Measurements from ENCODE around the gene GRK5. TPM values are rescaled to one million over a fixed set of nuclear protein-coding genes. Genes with fewer than 3 reads are reported as not detected.
A peak's percentile ranks its signal among the peaks of the same experiment; 100 is the strongest.

Gene GRK5
- total RNA-seq, 1 experiment from 2014 or later = 2.3 TPM

DNA sequence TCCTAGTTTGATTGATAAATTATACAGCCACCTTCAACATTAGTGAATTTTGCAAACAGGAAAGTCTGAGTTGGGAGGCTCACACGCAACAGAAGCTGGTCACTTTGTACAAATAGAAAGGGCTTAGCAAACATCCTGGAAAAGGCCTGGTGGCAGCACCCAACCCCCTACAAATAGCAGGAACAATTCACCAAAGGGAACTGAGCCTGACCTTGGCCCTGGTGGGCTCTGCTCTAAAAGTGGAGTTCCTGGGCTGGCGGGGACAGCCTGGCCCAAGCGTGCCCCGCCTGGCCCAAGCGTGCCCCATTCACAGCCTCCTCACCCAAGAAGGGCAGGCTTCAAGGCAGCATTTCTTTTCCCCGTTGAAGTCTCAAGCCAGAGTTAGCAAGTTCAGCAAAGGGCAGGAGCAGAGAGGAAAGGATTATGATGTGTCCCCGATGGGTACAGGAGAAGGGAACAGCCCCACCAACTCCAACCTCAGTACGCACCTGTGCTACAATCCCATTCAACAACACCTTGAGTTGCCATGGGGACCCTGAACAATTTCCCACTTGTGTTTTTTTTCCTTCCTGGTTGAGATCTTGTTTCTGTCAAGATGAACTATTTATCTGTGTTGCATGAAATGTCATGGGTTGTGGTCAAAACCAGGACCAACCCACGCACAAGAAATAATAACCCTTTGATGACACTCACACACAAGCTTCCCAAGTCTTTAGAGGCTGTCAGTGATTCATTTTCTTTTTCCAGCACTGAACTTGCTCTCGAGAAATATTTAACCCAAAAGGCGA lies 291.7 kb downstream of the GRK5 start:
- Mint-ChIP-seq H3K27ac (no peak overlapping the region), H3K4me1 (peaks cover 8% of the 10 kb centered on the region; the same call in 1 of the 2 replicates), H3K36me3 (no peaks in the 10 kb centered on the region), H3K4me3 (no peak overlapping the region), H3K9me3 (no peaks in the 10 kb centered on the region), H3K27me3 (ENCODE audit: low read depth) (no peaks in the 10 kb centered on the region; the same call in 1 of the 2 replicates)
- ChIA-PET POLR2A (no interaction called here), CTCF (no interaction called here)
- no peak for DNase-seq (ENCODE audit: low spot score)
- ATAC-seq = no peak
- TF ChIP-seq GABPB1 (CRISPR knock-in tag; IDR thresholded peaks at IDR 0.05) = 0 out of 2 replicates have a peak, but pooled peaks have one; percentile 55
- TF ChIP-seq, protein P1, sequence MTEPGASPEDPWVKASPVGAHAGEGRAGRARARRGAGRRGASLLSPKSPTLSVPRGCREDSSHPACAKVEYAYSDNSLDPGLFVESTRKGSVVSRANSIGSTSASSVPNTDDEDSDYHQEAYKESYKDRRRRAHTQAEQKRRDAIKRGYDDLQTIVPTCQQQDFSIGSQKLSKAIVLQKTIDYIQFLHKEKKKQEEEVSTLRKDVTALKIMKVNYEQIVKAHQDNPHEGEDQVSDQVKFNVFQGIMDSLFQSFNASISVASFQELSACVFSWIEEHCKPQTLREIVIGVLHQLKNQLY (CRISPR knock-in tag; IDR thresholded peaks at IDR 0.05) = no peak

DNA sequence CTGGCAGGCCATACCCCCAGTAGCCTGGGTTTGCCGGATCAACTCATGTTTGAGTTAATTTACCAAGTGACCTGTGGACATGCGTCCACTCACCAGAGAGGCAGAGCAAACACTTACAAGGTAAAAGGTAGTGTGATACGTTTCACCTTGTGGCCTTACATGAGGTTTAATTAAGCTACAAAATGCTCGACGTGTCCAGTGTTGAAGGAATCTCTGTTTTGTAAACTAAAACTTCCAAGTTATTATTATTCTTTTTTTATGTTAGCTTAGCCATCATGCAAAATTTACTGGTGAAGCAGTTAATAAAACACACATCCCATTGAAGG lies 292.3 kb downstream of the GRK5 start:
- Mint-ChIP-seq H3K27me3 (ENCODE audit: low read depth) (no peaks in the 10 kb centered on the region; the same call in 1 of the 2 replicates), H3K36me3 (no peaks in the 10 kb centered on the region), H3K4me1 (peaks cover 8% of the 10 kb centered on the region; the same call in 1 of the 2 replicates), H3K27ac (no peak overlapping the region), H3K4me3 (no peak overlapping the region), H3K9me3 (no peaks in the 10 kb centered on the region)
- ChIA-PET POLR2A (no interaction called here), CTCF (interaction anchor here (1.7 kb wide), 1 partner anchor 54 kb away, joined by 5 read pairs; no protein-coding TSS in a partner anchor)
- ATAC-seq = no peak
- DNase-seq (ENCODE audit: low spot score) = no peak
- TF ChIP-seq CREM (CRISPR knock-in tag; IDR thresholded peaks at IDR 0.05) (no peak), SOX15 (CRISPR knock-in tag; IDR thresholded peaks at IDR 0.05) (no peak)

DNA sequence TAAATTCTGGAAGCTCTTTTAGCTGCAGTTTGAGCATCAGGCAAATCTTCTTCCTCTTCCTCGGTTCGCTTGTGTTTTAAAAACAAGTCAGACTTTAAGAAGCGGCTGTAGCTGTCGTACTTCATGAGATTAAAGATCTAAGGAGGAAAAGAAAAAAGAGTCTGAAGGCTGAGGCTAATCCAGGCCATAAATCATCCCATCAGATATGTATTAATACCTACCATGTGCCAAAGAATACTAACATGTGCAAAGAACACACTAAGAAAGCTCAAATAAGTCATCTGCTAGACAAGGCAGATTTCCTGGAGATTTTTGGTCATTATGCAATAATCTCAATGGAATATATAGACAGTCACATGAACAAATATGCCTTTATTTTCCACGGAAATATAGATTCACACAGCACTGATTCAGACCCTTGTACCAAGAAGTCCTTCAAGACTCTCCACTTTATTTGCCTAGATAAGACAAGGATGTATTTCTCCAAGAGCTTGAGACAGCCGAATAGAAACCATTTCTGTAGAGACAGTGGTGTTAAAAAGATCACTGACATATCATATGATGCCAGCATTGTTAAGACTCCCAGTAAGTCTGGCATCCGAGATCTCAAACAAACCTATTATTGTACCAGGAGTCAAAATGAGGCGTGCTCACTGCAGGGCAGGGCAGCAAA lies 292.9 kb downstream of the GRK5 start:
- H3K4me1 Mint-ChIP-seq = peaks cover 8% of the 10 kb centered on the region; the same call in 1 of the 2 replicates
- ChIA-PET POLR2A (no interaction called here), CTCF (interaction anchor here (1.7 kb wide), 1 partner anchor 55 kb away, joined by 5 read pairs; no protein-coding TSS in a partner anchor)
- H3K4me3 Mint-ChIP-seq = no peak overlapping the region
- DNase-seq (ENCODE audit: low spot score) = no peak
- no peaks in the 10 kb centered on the region; the same call in 1 of the 2 replicates for H3K27me3 Mint-ChIP-seq (ENCODE audit: low read depth)
- no peak overlapping the region for H3K27ac Mint-ChIP-seq
- no peaks in the 10 kb centered on the region for H3K9me3 Mint-ChIP-seq
- H3K36me3 Mint-ChIP-seq = no peaks in the 10 kb centered on the region
- ATAC-seq = no peak
- TF ChIP-seq, protein P2, sequence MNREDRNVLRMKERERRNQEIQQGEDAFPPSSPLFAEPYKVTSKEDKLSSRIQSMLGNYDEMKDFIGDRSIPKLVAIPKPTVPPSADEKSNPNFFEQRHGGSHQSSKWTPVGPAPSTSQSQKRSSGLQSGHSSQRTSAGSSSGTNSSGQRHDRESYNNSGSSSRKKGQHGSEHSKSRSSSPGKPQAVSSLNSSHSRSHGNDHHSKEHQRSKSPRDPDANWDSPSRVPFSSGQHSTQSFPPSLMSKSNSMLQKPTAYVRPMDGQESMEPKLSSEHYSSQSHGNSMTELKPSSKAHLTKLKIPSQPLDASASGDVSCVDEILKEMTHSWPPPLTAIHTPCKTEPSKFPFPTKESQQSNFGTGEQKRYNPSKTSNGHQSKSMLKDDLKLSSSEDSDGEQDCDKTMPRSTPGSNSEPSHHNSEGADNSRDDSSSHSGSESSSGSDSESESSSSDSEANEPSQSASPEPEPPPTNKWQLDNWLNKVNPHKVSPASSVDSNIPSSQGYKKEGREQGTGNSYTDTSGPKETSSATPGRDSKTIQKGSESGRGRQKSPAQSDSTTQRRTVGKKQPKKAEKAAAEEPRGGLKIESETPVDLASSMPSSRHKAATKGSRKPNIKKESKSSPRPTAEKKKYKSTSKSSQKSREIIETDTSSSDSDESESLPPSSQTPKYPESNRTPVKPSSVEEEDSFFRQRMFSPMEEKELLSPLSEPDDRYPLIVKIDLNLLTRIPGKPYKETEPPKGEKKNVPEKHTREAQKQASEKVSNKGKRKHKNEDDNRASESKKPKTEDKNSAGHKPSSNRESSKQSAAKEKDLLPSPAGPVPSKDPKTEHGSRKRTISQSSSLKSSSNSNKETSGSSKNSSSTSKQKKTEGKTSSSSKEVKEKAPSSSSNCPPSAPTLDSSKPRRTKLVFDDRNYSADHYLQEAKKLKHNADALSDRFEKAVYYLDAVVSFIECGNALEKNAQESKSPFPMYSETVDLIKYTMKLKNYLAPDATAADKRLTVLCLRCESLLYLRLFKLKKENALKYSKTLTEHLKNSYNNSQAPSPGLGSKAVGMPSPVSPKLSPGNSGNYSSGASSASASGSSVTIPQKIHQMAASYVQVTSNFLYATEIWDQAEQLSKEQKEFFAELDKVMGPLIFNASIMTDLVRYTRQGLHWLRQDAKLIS (CRISPR knock-in tag; IDR thresholded peaks at IDR 0.05; ENCODE audit: borderline replicate concordance) = no peak
- TF ChIP-seq, protein P3, sequence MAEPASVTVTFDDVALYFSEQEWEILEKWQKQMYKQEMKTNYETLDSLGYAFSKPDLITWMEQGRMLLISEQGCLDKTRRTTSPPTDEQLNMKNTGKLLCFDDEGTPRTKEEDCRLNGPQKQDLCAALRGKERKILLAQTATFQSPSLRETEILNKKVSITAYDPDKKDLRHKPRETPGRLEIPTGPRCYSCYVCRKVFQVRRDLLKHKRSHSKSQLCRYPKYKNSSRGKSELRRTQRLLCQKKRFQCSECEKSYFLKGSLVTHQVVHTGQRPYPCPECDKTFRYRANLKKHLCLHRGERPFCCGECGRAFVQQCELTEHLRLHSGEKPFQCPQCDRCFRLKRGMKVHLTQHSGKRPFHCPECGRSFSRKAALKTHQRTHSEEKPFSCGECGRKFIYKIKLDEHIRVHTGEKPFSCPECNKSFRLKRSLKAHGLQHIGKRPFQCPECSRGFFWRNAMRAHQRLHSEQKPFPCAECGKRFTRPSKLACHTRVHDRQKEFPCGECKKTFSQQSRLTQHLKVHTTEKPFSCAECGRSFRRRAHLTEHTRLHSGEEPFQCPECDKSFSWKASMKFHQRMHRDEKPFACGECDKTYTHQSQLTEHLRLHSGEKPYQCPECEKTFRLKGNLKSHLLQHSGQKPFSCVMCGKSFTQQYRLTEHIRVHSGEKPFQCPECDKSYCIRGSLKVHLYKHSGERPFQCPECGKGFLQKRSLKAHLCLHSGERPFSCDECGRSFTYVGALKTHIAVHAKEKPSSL (CRISPR knock-in tag; conservative IDR thresholded peaks at IDR 0.05) = no peak
- TF ChIP-seq, protein P4, sequence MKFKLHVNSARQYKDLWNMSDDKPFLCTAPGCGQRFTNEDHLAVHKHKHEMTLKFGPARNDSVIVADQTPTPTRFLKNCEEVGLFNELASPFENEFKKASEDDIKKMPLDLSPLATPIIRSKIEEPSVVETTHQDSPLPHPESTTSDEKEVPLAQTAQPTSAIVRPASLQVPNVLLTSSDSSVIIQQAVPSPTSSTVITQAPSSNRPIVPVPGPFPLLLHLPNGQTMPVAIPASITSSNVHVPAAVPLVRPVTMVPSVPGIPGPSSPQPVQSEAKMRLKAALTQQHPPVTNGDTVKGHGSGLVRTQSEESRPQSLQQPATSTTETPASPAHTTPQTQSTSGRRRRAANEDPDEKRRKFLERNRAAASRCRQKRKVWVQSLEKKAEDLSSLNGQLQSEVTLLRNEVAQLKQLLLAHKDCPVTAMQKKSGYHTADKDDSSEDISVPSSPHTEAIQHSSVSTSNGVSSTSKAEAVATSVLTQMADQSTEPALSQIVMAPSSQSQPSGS (CRISPR knock-in tag; IDR thresholded peaks at IDR 0.05; ENCODE audit: borderline replicate concordance, low read depth) = no peak
- TF ChIP-seq, protein P5, sequence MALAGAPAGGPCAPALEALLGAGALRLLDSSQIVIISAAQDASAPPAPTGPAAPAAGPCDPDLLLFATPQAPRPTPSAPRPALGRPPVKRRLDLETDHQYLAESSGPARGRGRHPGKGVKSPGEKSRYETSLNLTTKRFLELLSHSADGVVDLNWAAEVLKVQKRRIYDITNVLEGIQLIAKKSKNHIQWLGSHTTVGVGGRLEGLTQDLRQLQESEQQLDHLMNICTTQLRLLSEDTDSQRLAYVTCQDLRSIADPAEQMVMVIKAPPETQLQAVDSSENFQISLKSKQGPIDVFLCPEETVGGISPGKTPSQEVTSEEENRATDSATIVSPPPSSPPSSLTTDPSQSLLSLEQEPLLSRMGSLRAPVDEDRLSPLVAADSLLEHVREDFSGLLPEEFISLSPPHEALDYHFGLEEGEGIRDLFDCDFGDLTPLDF (CRISPR knock-in tag; IDR thresholded peaks at IDR 0.05) = no peak
- TF ChIP-seq NFATC4 (CRISPR knock-in tag; IDR thresholded peaks at IDR 0.05) (no peak), ZNF138 (CRISPR knock-in tag; conservative IDR thresholded peaks at IDR 0.05) (no peak), CBFB (CRISPR knock-in tag; IDR thresholded peaks at IDR 0.05; ENCODE audit: low read depth) (no peak), ZNF416 (CRISPR knock-in tag; IDR thresholded peaks at IDR 0.05) (no peak)
- TF ChIP-seq, protein P6, sequence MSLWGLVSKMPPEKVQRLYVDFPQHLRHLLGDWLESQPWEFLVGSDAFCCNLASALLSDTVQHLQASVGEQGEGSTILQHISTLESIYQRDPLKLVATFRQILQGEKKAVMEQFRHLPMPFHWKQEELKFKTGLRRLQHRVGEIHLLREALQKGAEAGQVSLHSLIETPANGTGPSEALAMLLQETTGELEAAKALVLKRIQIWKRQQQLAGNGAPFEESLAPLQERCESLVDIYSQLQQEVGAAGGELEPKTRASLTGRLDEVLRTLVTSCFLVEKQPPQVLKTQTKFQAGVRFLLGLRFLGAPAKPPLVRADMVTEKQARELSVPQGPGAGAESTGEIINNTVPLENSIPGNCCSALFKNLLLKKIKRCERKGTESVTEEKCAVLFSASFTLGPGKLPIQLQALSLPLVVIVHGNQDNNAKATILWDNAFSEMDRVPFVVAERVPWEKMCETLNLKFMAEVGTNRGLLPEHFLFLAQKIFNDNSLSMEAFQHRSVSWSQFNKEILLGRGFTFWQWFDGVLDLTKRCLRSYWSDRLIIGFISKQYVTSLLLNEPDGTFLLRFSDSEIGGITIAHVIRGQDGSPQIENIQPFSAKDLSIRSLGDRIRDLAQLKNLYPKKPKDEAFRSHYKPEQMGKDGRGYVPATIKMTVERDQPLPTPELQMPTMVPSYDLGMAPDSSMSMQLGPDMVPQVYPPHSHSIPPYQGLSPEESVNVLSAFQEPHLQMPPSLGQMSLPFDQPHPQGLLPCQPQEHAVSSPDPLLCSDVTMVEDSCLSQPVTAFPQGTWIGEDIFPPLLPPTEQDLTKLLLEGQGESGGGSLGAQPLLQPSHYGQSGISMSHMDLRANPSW (CRISPR knock-in tag; conservative IDR thresholded peaks at IDR 0.05; ENCODE audit: low read depth) = no peak
- TF ChIP-seq, protein P7, sequence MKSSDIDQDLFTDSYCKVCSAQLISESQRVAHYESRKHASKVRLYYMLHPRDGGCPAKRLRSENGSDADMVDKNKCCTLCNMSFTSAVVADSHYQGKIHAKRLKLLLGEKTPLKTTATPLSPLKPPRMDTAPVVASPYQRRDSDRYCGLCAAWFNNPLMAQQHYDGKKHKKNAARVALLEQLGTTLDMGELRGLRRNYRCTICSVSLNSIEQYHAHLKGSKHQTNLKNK (CRISPR knock-in tag; IDR thresholded peaks at IDR 0.05) = no peak
- TF ChIP-seq, protein P8, sequence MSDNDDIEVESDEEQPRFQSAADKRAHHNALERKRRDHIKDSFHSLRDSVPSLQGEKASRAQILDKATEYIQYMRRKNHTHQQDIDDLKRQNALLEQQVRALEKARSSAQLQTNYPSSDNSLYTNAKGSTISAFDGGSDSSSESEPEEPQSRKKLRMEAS (CRISPR knock-in tag; IDR thresholded peaks at IDR 0.05) = no peak
- TF ChIP-seq, protein P9, sequence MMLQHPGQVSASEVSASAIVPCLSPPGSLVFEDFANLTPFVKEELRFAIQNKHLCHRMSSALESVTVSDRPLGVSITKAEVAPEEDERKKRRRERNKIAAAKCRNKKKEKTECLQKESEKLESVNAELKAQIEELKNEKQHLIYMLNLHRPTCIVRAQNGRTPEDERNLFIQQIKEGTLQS (CRISPR knock-in tag; conservative IDR thresholded peaks at IDR 0.05) = no peak
